ENCODE data around the gene KRTAP10-6.
"Not testable (repeated sequence)": the region's sequence is repeated elsewhere in the genome, so short reads cannot be mapped to it uniquely, and the experiment has no call there.

- TF ChIP-seq POLR2A, CTCF, POLR2AphosphoS5 (IDR thresholded peaks at IDR 0.05): not testable (repeated sequence)
Observed at GRCh38 chr21:44610157-44610843, 18.0 kb upstream of the KRTAP10-6 start.
